ENCODE data around the gene CYP4F8. TPM values are rescaled to one million over a fixed set of nuclear protein-coding genes. Genes with fewer than 3 reads are reported as not detected.
A peak's percentile ranks its signal among the peaks of the same experiment; 100 is the strongest.

The CYP4F8 gene
- total and polyA plus RNA-seq, 2 of the 8 experiments (the other 6 are each of a cell fraction or from before 2014, with no cell fraction given) = not detected

GRCh38 chr19:15584541-15585115, 30.4 kb upstream of the CYP4F8 start:
- Histone ChIP-seq H2BK120ac (replicated peaks; ENCODE audit: low read depth, low read length) (no peak overlapping the region), H3K4me2 (ENCODE audit: insufficient read depth in 1 of 2, low read depth in 2 of 2, low read length in 2 of 2) (no peak overlapping the region), H2BK15ac (ENCODE audit: low read length) (no peak overlapping the region), H3K27me3 (replicated peaks in 1 of 4; ENCODE audit: control insufficient read depth in 3 of 4, extremely low read depth in 1 of 4, insufficient read depth in 3 of 4, low read length in 3 of 4) (no peaks in the 10 kb centered on the region), H3K79me1 (ENCODE audit: low read depth, low read length) (no peaks in the 10 kb centered on the region), H2BK12ac (ENCODE audit: low read depth, low read length) (no peak overlapping the region), H4K91ac (replicated peaks; ENCODE audit: insufficient read length, low read length) (no peak overlapping the region), H3K9ac (replicated peaks in 1 of 4; ENCODE audit: extremely low read depth in 1 of 4, low read depth in 3 of 4, low read length in 3 of 4) (no peak overlapping the region), H3K18ac (ENCODE audit: extremely low read depth, low read length) (no peak overlapping the region), H3K27ac (ENCODE audit: low read depth, low read length) (no peak overlapping the region), H3K14ac (ENCODE audit: insufficient read length) (no peak overlapping the region), H3K56ac (replicated peaks; ENCODE audit: insufficient read length, low read depth, low read length) (no peak overlapping the region), H2AK5ac (ENCODE audit: low read depth, low read length) (no peak overlapping the region), H2AFZ (ENCODE audit: low read length) (no peak overlapping the region), H3K79me2 (ENCODE audit: control insufficient read depth in 1 of 2, insufficient read depth in 2 of 2, low read length in 2 of 2) (no peaks in the 10 kb centered on the region), H2BK5ac (ENCODE audit: low read depth, low read length) (no peak overlapping the region), H3K23me2 (ENCODE audit: low read depth, low read length) (no peaks in the 10 kb centered on the region), H3K36me3 (ENCODE audit: control insufficient read depth in 2 of 4, insufficient read depth in 4 of 4, low read length in 3 of 4) (no peaks in the 10 kb centered on the region), H3K4me1 (replicated peaks in 1 of 4; ENCODE audit: control insufficient read depth in 3 of 4, insufficient read depth in 4 of 4, low read length in 3 of 4) (no peaks in the 10 kb centered on the region), H3K4me3 (ENCODE audit: extremely low read depth in 1 of 4, insufficient read depth in 2 of 4, low read depth in 3 of 4, low read length in 4 of 4) (no peak overlapping the region), H3K23ac (ENCODE audit: insufficient read length) (no peak overlapping the region), H3K9me3 (ENCODE audit: insufficient read depth in 2 of 2, low read depth in 1 of 2, low read length in 1 of 2) (peaks cover 8 to 57% of the 10 kb centered on the region in 2 experiments), H3K4ac (replicated peaks; ENCODE audit: insufficient read length, low read depth, low read length) (no peak overlapping the region), H4K8ac (ENCODE audit: extremely low read depth, insufficient read depth, low read length) (peak overlapping the region; percentile 36; the same call in 1 of the 2 replicates), H2BK20ac (ENCODE audit: low read length) (no peak overlapping the region), H4K20me1 (replicated peaks in 1 of 2; ENCODE audit: control insufficient read depth in 1 of 2, insufficient read depth in 2 of 2, low read length in 2 of 2) (no peaks in the 10 kb centered on the region), H4K5ac (ENCODE audit: insufficient read length, low read depth, low read length) (no peak overlapping the region)
- TF ChIP-seq CTCF (IDR thresholded peaks at IDR 0.05; ENCODE audit: control extremely low read depth in 1 of 3, insufficient read depth in 1 of 3, low read depth in 1 of 3, low read length in 3 of 3) = peak; percentile 84 to 93 (median 86)
- TF ChIP-seq SP4 (IDR thresholded peaks at IDR 0.05; ENCODE audit: low read length) = no peak
- TF ChIP-seq MAX (IDR thresholded peaks at IDR 0.05) = no peak
- TF ChIP-seq TBP (IDR thresholded peaks at IDR 0.05; ENCODE audit: low read depth, low read length) = no peak
- peak; percentile 75 to 81 for TF ChIP-seq RAD21 (IDR thresholded peaks at IDR 0.05 in 1 of 2, conservative IDR thresholded peaks at IDR 0.05 in 1 of 2; ENCODE audit: low read depth in 2 of 2, low read length in 2 of 2)
- no peak for TF ChIP-seq MAFK (IDR thresholded peaks at IDR 0.05; ENCODE audit: low read depth, low read length)
- TF ChIP-seq SIN3A (conservative IDR thresholded peaks at IDR 0.05 in 1 of 2, IDR thresholded peaks at IDR 0.05 in 1 of 2; ENCODE audit: low read depth in 1 of 2, low read length in 2 of 2) = no peak
- POLR2A ChIA-PET (ENCODE audit: partially characterized antibody) = no interaction called here
- FAIRE-seq = no peak
- CTCF ChIA-PET (ENCODE audit: partially characterized antibody) = no interaction called here
- peak; percentile 15 to 91 for DNase-seq (ENCODE audit: low read depth in 1 of 2, low spot score in 2 of 2)
- WGBS, 2 experiments (ENCODE audit: extremely low coverage in 1 of 2, insufficient coverage in 1 of 2, insufficient read length in 1 of 2, insufficient replicate concordance in 2 of 2, low coverage in 1 of 2, low lambda C conversion rate in 2 of 2, missing lambda C conversion rate in 1 of 2) = 49% methylated on average over 21 of the region's 35 CpGs; no CpG with 5 or more reads in 1 of the 2 experiments
